ENCODE data around the gene KIAA1217.

- no peak for TF ChIP-seq CTCF (IDR thresholded peaks at IDR 0.05)
- TF ChIP-seq POLR2A (IDR thresholded peaks at IDR 0.05), result no peak
Observed at GRCh38 chr10:24427678-24428409, 218.9 kb downstream of the KIAA1217 start.

Measured in thyroid gland (tissue), 4 donors.